H54 (cell line): ENCODE data around the gene MCM9.

Experiments
- DNase-seq: peaks from one replicate; pipeline ENCODE4 v3.0.0; 2011; ENCODE audit warnings: low spot score, mixed read lengths; ENCODE audit not compliant: insufficient read length
- FAIRE-seq: peaks from 3 replicates; lab custom pipeline; 2011; peaks lifted over from hg19 to GRCh38; lab: Jason Lieb, UNC
- POLR2A ChIP-seq: IDR thresholded peaks from 2 replicates; pipeline ENCODE4 v1.6.1; 2011; ENCODE audit warnings: low read depth, mild to moderate bottlenecking, low read length

The MCM9 gene

GRCh38 chr6:118952683-118953082, 17.7 kb upstream of the MCM9 start:
- DNase-seq (no peak), FAIRE-seq (no peak)
- no peak for TF ChIP-seq POLR2A

- no peak for TF ChIP-seq POLR2A
- FAIRE-seq: no peak
These were observed 10.3 kb upstream of the MCM9 start for GRCh38 chr6:118945217-118945616.

GRCh38 chr6:118940770-118941169, 5.8 kb upstream of the MCM9 start:
- no peak for TF ChIP-seq POLR2A
- FAIRE-seq (no peak), DNase-seq (no peak)

More at GRCh38 chr6:118945217-118945616, 10.3 kb upstream of the MCM9 start:
- DNase-seq: no peak

GRCh38 chr6:118939683-118940082, 4.7 kb upstream of the MCM9 start:
- TF ChIP-seq POLR2A: no peak
- FAIRE-seq (no peak), DNase-seq (no peak)

- no peak for TF ChIP-seq POLR2A
- FAIRE-seq (no peak), DNase-seq (no peak)
These were observed 1.2 kb upstream of the MCM9 start for GRCh38 chr6:118935978-118936703.

- DNase-seq: no peak
- no peak for FAIRE-seq
- no peak for TF ChIP-seq POLR2A
These were observed 341 bp upstream of the MCM9 start for GRCh38 chr6:118935331-118935668.

GRCh38 chr6:118933855-118934460, 1.0 kb downstream of the MCM9 start:
- DNase-seq: no peak
- no peak for TF ChIP-seq POLR2A
- no peak for FAIRE-seq

- no peak for TF ChIP-seq POLR2A
- DNase-seq (no peak), FAIRE-seq (no peak)
These were observed 2.5 kb downstream of the MCM9 start for GRCh38 chr6:118932421-118932820.

GRCh38 chr6:118931436-118931835, 3.5 kb downstream of the MCM9 start:
- DNase-seq (no peak), FAIRE-seq (no peak)
- TF ChIP-seq POLR2A: no peak

GRCh38 chr6:118930680-118931079, 4.3 kb downstream of the MCM9 start:
- TF ChIP-seq POLR2A: no peak
- DNase-seq: no peak
- FAIRE-seq: no peak

- FAIRE-seq (no peak), DNase-seq (no peak)
- no peak for TF ChIP-seq POLR2A
These were observed 11.9 kb downstream of the MCM9 start for GRCh38 chr6:118923035-118923434.

GRCh38 chr6:118921084-118921483, 13.9 kb downstream of the MCM9 start:
- TF ChIP-seq POLR2A: no peak
- DNase-seq (no peak), FAIRE-seq (no peak)

GRCh38 chr6:118918329-118918725, 16.6 kb downstream of the MCM9 start:
- DNase-seq (no peak), FAIRE-seq (no peak)
- no peak for TF ChIP-seq POLR2A

- no peak for TF ChIP-seq POLR2A
- DNase-seq (no peak), FAIRE-seq (no peak)
These were observed 17.2 kb downstream of the MCM9 start for GRCh38 chr6:118917546-118918328.

GRCh38 chr6:118914598-118914997, 20.4 kb downstream of the MCM9 start:
- DNase-seq (no peak), FAIRE-seq (no peak)
- no peak for TF ChIP-seq POLR2A
